Esophagus mucosa (tissue), 1 donor: ENCODE measurements around the gene PNMA3. TPM values are rescaled to one million over a fixed set of nuclear protein-coding genes. Genes with fewer than 3 reads are reported as not detected.
"Not testable (repeated sequence)": the region's sequence is repeated elsewhere in the genome, so short reads cannot be mapped to it uniquely, and the experiment has no call there.

Source experiments
- ATAC-seq: fragments of 200-7000 bp; cut with Tn5 transposase; one replicate; pipeline ENCODE4 v1.9.1; 2020
- total RNA-seq: library from RNA; stranded (reverse); gene quantifications from one replicate; pipeline ENCODE4 v1.2.4, GENCODE V29; 2023
- donor health status: DM: yes; HTN: yes; CAD: no.

Gene PNMA3
- total RNA-seq = 0.08 TPM

GRCh38 chrX:153055871-153056749 lies at the start of gene PNMA3:
TSS of gene PNMA3 (plus strand) at chrX:153056470. CDS start at chrX:153057056, 586 bp downstream.
- no peak for ATAC-seq

- ATAC-seq = not testable (repeated sequence)
Observed at GRCh38 chrX:153017174-153017573, 39.1 kb upstream of the PNMA3 start.

GRCh38 chrX:153019166-153019565 lies 37.1 kb upstream of the PNMA3 start:
- no peak for ATAC-seq

GRCh38 chrX:153026501-153026900 lies 29.8 kb upstream of the PNMA3 start:
- ATAC-seq = not testable (repeated sequence)

- not testable (repeated sequence) for ATAC-seq
Observed at GRCh38 chrX:153028487-153028886, 27.8 kb upstream of the PNMA3 start.

GRCh38 chrX:153029162-153029561 lies 27.1 kb upstream of the PNMA3 start:
- no peak for ATAC-seq

- ATAC-seq = no peak
Observed at GRCh38 chrX:153029875-153030274, 26.4 kb upstream of the PNMA3 start.

GRCh38 chrX:153030801-153031200 lies 25.5 kb upstream of the PNMA3 start:
- no peak for ATAC-seq

GRCh38 chrX:153032397-153033118 lies 23.7 kb upstream of the PNMA3 start:
- ATAC-seq = peak; percentile 63

- ATAC-seq = no peak
Observed at GRCh38 chrX:153049093-153049492, 7.2 kb upstream of the PNMA3 start.

GRCh38 chrX:153052534-153052933 lies 3.7 kb upstream of the PNMA3 start:
- no peak for ATAC-seq

GRCh38 chrX:153057281-153057680 lies 1.0 kb downstream of the PNMA3 start:
- no peak for ATAC-seq

GRCh38 chrX:153059191-153060094 lies 3.2 kb downstream of the PNMA3 start:
- peak; percentile 11 for ATAC-seq

- ATAC-seq = no peak
Observed at GRCh38 chrX:153060095-153060445, 3.8 kb downstream of the PNMA3 start.

- ATAC-seq = no peak
Observed at GRCh38 chrX:153061732-153062131, 5.5 kb downstream of the PNMA3 start.

GRCh38 chrX:153063315-153063714 lies 7.0 kb downstream of the PNMA3 start:
- ATAC-seq = no peak

- ATAC-seq = no peak
Observed at GRCh38 chrX:153064061-153064460, 7.8 kb downstream of the PNMA3 start.

GRCh38 chrX:153065389-153065788 lies 9.1 kb downstream of the PNMA3 start:
- no peak for ATAC-seq

- not testable (repeated sequence) for ATAC-seq
Observed at GRCh38 chrX:153066402-153066801, 10.1 kb downstream of the PNMA3 start.

- ATAC-seq = not testable (repeated sequence)
Observed at GRCh38 chrX:153071909-153072583, 15.8 kb downstream of the PNMA3 start, which contains the start of gene PNMA6A. TSS of gene PNMA6A (plus strand) at chrX:153072454. CDS start at chrX:153073063, 609 bp downstream.

GRCh38 chrX:153073331-153073730 lies 17.1 kb downstream of the PNMA3 start:
- not testable (repeated sequence) for ATAC-seq
